ENCODE data around the gene CA10. TPM values are rescaled to one million over a fixed set of nuclear protein-coding genes. Genes with fewer than 3 reads are reported as not detected.

The CA10 gene
- total RNA-seq, 1 donor from 2014 or later, result 0.20 TPM

GRCh38 chr17:52025236-52025635 is 133.3 kb downstream of the CA10 start:
- Mint-ChIP-seq H3K4me3 (no peak overlapping the region), H3K27ac (no peak overlapping the region), H3K4me1 (peaks cover 9% of the 10 kb centered on the region), H3K36me3 (no peaks in the 10 kb centered on the region), H3K9me3 (peaks cover 6% of the 10 kb centered on the region), H3K27me3 (ENCODE audit: low read depth) (no peaks in the 10 kb centered on the region)
- no peak for DNase-seq (ENCODE audit: low spot score in 2 of 2, unreplicated experiment in 2 of 2)
- TF ChIP-seq CTCF (IDR thresholded peaks at IDR 0.05; ENCODE audit: unreplicated experiment), result no peak

- Mint-ChIP-seq H3K27ac (no peak overlapping the region), H3K4me1 (peaks cover 9% of the 10 kb centered on the region), H3K27me3 (ENCODE audit: low read depth) (no peaks in the 10 kb centered on the region), H3K9me3 (peaks cover 6% of the 10 kb centered on the region), H3K36me3 (no peaks in the 10 kb centered on the region), H3K4me3 (no peak overlapping the region)
- DNase-seq (ENCODE audit: low spot score in 2 of 2, unreplicated experiment in 2 of 2), result no peak
- TF ChIP-seq CTCF (IDR thresholded peaks at IDR 0.05; ENCODE audit: unreplicated experiment), result no peak
Measured at GRCh38 chr17:52024300-52024870, 134.1 kb downstream of the CA10 start.

- Mint-ChIP-seq H3K36me3 (no peaks in the 10 kb centered on the region), H3K27ac (no peak overlapping the region), H3K4me1 (no peaks in the 10 kb centered on the region), H3K4me3 (no peak overlapping the region), H3K27me3 (ENCODE audit: low read depth) (peaks cover 2% of the 10 kb centered on the region), H3K9me3 (peaks cover 5% of the 10 kb centered on the region)
- no peak for TF ChIP-seq CTCF (IDR thresholded peaks at IDR 0.05; ENCODE audit: unreplicated experiment)
- no peak for DNase-seq (ENCODE audit: low spot score in 2 of 2, unreplicated experiment in 2 of 2)
Measured at GRCh38 chr17:52011064-52011463, 147.4 kb downstream of the CA10 start.

GRCh38 chr17:51999654-52000053 is 158.9 kb downstream of the CA10 start:
- Mint-ChIP-seq H3K27ac (no peak overlapping the region), H3K36me3 (no peaks in the 10 kb centered on the region), H3K4me1 (no peaks in the 10 kb centered on the region), H3K9me3 (no peaks in the 10 kb centered on the region), H3K27me3 (ENCODE audit: low read depth) (no peaks in the 10 kb centered on the region), H3K4me3 (no peak overlapping the region)
- DNase-seq (ENCODE audit: low spot score in 2 of 2, unreplicated experiment in 2 of 2), result no peak
- no peak for TF ChIP-seq CTCF (IDR thresholded peaks at IDR 0.05; ENCODE audit: unreplicated experiment)

- H3K4me1 Mint-ChIP-seq, result no peaks in the 10 kb centered on the region
- no peak for DNase-seq (ENCODE audit: low spot score in 2 of 2, unreplicated experiment in 2 of 2)
- H3K27me3 Mint-ChIP-seq (ENCODE audit: low read depth), result no peaks in the 10 kb centered on the region
- H3K27ac Mint-ChIP-seq, result no peak overlapping the region
- TF ChIP-seq CTCF (IDR thresholded peaks at IDR 0.05; ENCODE audit: unreplicated experiment), result no peak
- no peaks in the 10 kb centered on the region for H3K36me3 Mint-ChIP-seq
- no peaks in the 10 kb centered on the region for H3K9me3 Mint-ChIP-seq
- no peak overlapping the region for H3K4me3 Mint-ChIP-seq
Measured at GRCh38 chr17:51997723-51998122, 160.8 kb downstream of the CA10 start.

All from mesothelial cell of epicardium (in vitro differentiated cells).